ENCODE data around the gene S100A1. TPM values are rescaled to one million over a fixed set of nuclear protein-coding genes. Genes with fewer than 3 reads are reported as not detected.
"Not testable (repeated sequence)": the region's sequence is repeated elsewhere in the genome, so short reads cannot be mapped to it uniquely, and the experiment has no call there.

Gene S100A1
- 0.60 TPM for polyA plus RNA-seq (2012; ENCODE audit: insufficient read depth, insufficient read length)

DNA sequence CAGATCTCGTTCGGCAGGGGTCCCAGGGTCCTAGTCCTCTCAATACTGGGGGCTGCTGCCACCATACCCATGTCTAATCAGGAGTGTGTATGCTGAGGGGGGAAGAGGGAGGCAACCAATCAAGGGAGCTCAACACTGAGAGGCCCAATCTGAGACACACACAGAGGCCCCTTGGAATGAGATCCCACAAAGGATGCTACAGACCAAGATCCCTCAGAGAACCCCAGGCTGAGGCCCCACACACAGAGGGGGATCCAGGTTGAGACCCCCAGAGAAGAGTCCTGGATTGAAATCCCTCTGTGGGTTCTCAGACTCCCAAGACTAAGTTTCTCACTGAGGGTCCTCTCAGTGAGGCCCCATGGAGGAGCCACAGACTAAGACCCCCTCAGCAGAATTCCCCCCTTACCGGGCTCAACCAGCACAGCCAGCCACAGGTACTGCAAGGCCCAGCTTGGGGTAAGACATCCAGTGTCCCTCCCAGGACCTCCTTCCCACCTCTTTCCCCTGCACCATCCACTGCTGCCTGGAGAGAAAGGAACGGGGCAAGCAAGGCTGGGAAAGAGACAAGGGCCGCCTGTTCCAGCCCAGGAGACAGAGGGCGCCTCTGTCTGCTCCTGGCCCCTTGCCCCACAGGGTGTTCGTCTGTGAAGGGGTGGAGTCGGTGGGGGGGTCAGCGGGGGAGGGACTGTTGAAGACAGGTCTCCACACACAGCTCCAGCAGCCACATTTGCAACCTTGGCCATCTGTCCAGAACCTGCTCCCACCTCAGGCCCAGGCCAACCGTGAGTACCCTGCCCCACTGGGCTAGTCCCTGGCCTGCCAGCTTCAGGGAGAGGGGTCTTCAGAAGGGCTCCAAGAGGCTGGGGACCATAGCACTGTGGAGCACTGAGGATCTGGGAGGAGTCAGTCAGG, at the start of gene S100A1:
S100A1 (plus strand) TSS at position 720 of the 912 bp plus-strand sequence. CDS start 2,088 bp downstream, outside the sequence.
- H3K4me3 ChIP-seq (ENCODE audit: low read length), result no peak within 1 kb of the TSS
- no peak for DNase-seq (ENCODE audit: low read depth, low spot score)

DNA sequence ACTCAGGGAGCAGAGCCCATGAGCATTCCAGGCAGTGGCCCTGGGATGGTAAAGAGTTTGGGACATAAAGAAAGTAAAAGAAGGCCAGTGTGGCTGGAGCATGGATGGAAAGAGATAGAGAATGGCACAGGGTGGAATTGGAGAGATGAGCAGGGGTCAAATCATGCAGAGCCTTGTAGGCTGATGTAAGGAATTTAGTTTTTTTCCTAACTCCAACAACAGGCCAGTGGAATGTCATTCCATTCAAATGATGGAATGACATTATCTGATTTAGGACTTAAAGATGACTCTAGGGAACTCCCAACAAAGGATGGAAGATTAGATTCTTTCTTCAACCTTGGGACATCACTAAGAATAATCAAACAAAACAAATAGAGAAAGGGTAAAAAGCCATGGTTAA, 49.7 kb upstream of the S100A1 start:
- H3K4me3 ChIP-seq (ENCODE audit: low read length), result no peak overlapping the region
- no peak for DNase-seq (ENCODE audit: low read depth, low spot score)

DNA sequence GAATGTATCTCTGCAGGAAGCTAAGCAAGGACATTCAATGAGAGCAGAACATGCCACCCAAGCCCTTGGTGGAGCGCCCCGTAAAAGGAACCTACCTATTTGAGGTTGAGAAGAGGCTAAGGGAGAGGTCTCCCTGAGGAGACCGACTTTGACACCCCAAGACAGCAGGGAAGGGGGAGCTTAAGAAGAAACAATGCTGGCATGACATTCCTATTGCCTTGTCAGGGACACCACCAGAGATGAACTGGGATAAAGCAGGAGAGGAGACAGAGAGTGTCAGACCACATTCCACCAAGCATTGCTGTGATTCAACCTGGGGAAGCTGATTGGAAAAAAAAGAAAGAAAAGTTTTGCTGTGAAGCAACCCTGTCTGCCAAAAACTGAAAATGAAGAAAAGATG, 49.3 kb upstream of the S100A1 start:
- DNase-seq (ENCODE audit: low read depth, low spot score), result no peak
- H3K4me3 ChIP-seq (ENCODE audit: low read length), result no peak overlapping the region

DNA sequence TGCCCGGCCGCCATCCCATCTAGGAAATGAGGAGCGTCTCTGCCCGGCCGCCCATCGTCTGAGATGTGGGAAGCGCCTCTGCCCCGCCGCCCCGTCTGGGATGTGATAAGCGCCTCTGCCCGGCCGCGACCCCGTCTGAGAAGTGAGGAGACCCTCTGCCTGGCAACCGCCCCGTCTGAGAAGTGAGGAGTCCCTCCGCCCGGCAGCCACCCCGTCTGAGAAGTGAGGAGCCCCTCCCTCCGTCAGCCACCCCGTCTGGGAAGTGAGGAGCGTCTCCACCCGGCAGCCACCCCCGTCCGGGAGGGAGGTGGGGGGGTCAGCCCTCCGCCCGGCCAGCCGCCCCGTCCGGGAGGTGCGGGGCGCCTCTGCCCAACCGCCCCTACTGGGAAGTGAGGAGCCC, 45.4 kb upstream of the S100A1 start:
- DNase-seq (ENCODE audit: low read depth, low spot score); H3K4me3 ChIP-seq (ENCODE audit: low read length): not testable (repeated sequence)

DNA sequence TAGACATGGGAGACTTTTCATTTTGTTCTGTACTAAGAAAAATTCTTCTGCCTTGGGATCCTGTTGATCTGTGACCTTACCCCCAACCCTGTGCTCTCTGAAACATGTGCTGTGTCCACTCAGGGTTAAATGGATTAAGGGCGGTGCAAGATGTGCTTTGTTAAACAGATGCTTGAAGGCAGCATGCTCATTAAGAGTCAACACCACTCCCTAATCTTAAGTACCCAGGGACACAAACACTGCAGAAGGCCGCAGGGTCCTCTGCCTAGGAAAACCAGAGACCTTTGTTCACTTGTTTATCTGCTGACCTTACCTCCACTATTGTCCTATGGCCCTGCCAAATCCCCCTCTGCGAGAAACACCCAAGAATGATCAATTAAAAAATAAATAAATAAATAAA, 44.7 kb upstream of the S100A1 start:
- not testable (repeated sequence) for H3K4me3 ChIP-seq (ENCODE audit: low read length); DNase-seq (ENCODE audit: low read depth, low spot score)

DNA sequence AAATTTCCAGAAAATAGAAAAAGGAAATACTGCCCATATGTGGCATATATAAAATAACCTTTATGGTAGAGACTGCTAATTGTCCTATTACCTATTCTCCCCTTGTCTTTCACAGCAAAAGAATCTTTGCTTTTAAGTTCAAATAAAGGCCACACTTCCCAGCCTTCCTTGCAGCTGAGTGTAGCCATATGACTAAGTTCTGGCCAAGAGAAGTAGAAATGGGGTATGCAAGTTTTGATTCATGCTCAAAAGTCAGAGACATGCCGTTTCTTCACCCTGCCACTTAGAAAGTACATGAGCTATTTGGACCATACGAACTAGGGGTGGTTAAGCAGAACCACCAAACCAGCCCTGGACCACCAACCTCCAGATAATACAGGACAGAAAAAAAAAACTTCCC, 44.3 kb upstream of the S100A1 start:
- DNase-seq (ENCODE audit: low read depth, low spot score), result no peak
- H3K4me3 ChIP-seq (ENCODE audit: low read length), result no peak overlapping the region

DNA sequence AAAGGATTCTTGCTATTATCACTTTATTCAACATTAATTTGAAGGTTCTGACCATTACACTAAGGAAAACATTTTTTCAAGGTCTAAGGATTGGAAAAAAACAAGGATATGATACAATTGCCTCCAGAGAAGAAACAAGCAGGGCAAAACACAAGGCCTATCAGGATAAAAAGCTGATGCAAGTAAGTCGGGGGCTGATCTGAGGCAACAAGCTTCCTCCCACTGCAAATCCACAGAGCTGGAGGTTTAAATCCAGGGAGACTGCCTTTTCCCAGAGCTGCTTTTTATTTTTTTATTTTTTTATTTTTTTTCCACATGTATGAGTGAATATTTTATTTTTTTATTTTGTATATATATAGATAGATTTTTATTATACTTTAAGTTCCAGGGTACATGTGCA, 43.2 kb upstream of the S100A1 start:
- DNase-seq (ENCODE audit: low read depth, low spot score), result no peak
- no peak overlapping the region for H3K4me3 ChIP-seq (ENCODE audit: low read length)

DNA sequence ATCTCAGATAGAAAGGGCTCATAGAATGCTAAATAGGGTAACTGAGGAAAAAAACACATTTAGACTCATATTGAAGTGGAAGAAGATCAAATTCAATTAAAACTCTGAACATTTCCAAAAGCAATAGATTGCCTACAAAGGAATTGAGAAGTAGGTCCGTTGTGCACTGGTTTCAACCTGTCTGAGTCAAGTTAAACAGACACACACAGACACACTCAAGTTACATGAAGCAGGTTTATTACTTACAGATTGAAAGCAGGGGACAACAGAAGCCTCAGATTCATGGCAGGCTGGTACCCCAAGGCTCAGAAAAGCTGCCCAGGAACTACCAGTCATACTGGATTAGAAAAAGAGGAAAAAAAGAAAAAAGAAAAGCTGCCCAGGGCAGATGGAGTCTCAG, 41.9 kb upstream of the S100A1 start:
- no peak for DNase-seq (ENCODE audit: low read depth, low spot score)
- H3K4me3 ChIP-seq (ENCODE audit: low read length), result no peak overlapping the region

DNA sequence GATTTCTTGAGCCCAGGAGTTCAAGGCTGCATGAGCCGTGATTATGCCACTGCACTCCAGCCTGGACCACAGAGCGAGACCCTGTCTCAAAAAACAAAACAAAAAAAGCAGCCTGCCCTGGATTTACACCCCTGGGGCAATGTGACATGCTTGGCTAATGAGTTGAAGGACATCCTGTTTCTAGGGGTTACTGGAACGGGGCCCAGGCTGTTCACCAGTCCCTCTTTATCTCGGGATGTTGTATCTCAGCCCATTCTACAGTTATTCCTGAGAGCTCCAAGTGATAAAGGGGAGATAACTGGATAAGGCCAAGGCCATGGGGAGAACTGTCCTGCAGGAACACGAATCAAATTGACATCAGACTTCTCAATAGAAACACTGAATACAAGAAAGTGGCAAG, 40.9 kb upstream of the S100A1 start:
- no peak overlapping the region for H3K4me3 ChIP-seq (ENCODE audit: low read length)
- DNase-seq (ENCODE audit: low read depth, low spot score), result no peak

DNA sequence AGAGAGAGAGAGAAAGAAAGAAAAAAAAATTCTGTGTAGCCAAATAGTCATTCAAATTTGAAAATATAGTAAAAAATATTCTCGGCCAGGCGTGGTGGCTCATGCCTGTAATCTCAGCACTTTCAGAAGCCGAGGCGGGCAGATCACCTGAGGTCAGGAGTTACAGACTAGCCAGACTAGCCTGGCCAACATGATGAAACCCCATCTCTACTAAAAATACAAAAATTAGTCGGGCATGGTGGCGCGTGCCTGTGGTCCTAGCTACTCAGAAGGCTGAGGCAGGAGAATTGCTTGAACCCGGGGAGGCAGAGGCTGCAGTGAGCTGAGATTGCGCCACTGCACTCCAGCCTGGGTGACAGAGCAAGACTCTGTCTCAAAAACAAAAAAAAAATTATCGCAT, 40.2 kb upstream of the S100A1 start:
- not testable (repeated sequence) for DNase-seq (ENCODE audit: low read depth, low spot score); H3K4me3 ChIP-seq (ENCODE audit: low read length)

DNA sequence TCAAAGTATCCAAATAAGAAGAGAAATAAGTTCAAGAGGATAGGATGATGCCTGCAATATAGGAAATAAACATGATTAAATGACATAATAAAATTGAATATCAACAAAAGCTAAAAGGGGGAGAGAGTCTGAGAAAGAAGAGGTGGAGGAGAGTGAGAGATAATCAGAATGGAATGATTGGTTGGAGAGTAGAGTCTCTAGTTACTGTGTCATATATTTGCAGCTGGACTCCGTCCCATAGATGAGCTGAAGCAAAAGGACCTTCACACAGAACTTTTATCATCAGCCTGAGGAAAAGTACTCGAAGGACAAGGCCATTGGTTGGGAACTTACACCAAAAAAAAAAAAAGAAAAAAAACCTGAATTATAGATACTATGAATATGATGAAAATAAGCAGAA, 39.8 kb upstream of the S100A1 start:
- no peak for DNase-seq (ENCODE audit: low read depth, low spot score)
- H3K4me3 ChIP-seq (ENCODE audit: low read length), result no peak overlapping the region

DNA sequence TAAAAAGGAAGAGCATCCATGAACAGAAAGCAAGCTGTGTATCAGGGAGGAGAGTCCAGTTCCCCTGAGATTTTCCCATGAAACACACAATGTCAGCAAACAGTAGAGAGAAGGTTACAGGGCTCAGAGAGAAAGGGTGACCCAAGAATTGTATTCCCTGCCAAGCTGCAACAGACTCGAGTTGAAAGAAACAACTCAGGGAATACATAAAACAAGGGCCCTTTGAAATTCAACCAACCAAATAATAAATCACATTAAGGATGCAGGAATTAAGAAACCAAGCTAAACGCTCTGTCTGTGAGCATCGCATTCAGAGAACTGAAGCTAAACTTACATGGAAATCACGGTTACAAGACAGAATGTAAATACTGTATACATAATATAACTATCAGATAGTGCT, 35.5 kb upstream of the S100A1 start:
- H3K4me3 ChIP-seq (ENCODE audit: low read length), result no peak overlapping the region
- no peak for DNase-seq (ENCODE audit: low read depth, low spot score)

DNA sequence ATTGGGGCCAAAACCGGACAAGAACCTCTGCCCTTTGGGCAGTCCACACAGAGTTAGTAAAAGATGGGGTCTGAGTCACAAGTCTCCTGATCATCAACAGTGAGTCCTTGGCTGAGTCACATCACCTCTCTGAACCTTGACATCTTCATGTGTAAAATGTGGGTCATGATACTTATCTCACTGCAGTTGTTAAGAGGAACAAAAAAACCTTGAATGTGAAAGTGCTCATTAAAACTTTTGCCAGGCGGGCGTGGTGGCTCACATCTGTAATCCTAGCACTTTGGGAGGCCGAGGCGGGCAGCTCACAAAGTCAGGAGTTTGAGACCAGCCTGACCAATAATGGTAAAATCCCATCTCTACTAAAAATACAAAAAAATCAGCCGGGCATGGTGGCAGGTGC, 31.0 kb upstream of the S100A1 start:
- H3K4me3 ChIP-seq (ENCODE audit: low read length), result no peak overlapping the region
- DNase-seq (ENCODE audit: low read depth, low spot score), result no peak

DNA sequence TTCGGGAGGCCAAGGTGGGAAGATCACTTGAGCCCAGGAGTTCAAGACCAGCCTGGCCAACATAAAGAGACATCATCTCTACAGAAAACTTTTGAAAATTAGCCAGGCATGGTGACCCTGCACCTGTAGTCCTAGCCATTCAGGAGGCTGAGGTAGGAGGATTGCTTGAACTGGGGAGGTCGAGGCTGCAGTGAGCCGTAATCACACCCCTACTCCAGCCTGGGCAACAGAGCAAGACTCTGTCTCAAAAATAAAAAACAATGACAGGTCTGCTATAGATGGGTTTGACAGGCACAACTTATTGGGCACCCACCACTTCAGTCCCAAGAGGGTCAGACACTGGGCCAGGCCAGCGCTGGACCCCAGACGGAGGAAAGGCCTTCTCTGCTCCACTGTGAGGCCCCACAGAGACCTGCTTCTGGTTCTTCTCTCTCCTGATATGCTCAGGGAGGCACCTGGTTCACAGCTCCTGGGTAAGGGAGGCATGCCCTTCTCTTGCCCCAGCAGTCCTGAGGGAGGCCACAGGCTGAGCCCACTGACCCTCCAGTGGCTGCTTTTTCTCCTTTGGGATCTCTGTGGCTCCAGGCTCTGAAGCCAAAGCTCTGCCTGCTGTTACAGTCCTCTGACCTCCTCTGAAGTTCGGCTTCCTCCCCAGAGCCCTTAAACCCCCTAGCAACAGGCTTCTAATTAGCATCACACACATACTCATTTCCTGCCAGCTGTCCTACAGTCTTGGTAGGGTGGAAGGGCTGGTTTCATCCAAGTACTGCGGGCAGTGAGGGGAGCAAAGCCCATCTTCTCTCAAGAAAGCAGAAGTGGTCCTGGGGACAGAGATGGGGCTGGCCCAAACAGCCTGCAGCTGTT, 29.7 kb upstream of the S100A1 start:
- peak; percentile 78 for DNase-seq (ENCODE audit: low read depth, low spot score)
- no peak overlapping the region for H3K4me3 ChIP-seq (ENCODE audit: low read length)

DNA sequence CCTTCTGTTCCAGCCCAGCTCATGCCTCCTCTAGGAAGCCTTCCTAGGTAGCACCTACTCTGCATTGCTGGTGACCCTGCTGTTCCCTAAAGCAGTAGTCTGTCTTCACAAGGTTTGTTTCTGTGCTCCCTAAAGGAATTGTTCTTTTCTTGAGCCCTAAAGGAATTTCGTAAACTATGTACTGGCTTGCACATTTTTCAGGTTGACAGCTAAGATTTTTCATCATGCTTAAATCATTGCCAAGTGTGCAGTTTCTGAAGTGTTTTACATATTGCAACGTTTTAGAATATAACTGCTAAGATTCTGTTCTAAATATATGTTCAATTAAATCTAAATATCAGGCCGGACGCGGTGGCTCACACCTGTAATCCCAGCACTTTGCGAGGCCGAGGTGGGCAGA, 28.4 kb upstream of the S100A1 start:
- DNase-seq (ENCODE audit: low read depth, low spot score), result no peak
- no peak overlapping the region for H3K4me3 ChIP-seq (ENCODE audit: low read length)

DNA sequence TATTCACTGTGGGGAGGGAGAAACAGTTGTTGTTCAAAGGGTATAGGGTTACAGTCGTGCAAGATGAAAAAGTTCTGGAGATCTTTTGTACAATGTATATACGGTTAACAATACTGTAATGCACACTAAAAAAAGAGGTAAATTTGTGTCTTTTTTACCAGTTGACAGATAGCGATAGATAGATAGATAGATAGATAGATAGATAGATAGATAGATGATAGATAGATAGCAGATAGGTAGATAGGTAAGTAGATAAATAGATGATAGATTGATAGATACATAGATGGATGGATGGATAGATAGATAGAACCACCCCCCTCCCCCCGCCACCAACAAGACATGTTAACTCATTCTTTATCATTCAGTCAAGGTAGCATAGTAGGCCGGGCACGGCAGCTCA, 25.5 kb upstream of the S100A1 start:
- H3K4me3 ChIP-seq (ENCODE audit: low read length), result no peak overlapping the region
- DNase-seq (ENCODE audit: low read depth, low spot score), result peak; percentile 17

DNA sequence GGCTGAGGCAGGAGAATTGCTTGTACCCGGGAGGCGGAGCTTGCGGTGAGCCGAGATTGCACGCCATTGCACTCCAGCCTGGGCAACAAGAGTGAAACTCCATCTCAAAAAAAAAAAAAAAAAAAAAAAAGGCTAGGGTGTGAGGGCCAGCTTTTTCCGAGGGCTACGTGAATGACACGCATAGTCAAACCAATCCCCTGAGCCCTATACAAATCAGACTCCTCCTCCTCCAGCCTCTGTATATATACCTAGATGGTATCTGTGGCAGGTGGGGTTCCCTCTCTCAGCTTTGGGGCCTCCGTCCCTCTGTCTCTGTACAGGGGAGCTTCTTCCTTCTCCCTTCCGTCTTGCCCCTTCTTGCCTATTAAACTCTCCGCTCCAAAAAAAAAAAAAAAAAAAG, 22.0 kb upstream of the S100A1 start:
- no peak for DNase-seq (ENCODE audit: low read depth, low spot score)
- H3K4me3 ChIP-seq (ENCODE audit: low read length), result no peak overlapping the region

DNA sequence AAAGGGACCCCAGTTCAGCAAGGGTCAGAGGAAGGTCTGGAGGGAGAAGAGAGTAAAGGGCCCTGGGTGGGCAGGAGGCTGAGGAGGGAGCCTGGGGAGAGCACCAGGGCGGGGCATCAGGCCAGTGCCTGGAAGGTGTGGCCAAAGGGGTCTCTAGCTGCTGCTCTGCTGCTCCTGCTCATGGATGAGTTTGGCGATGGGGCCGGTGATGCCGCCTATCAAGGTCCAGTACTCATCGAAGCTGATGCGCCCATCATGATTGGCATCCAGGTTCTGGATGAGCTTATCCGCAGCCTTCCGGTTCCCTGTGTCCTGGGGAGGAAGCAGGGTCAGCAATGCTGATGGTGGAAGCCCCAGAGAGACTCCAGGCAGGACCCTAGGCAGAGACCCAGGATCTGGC, 20.9 kb upstream of the S100A1 start:
- DNase-seq (ENCODE audit: low read depth, low spot score), result no peak
- H3K4me3 ChIP-seq (ENCODE audit: low read length), result no peak overlapping the region

DNA sequence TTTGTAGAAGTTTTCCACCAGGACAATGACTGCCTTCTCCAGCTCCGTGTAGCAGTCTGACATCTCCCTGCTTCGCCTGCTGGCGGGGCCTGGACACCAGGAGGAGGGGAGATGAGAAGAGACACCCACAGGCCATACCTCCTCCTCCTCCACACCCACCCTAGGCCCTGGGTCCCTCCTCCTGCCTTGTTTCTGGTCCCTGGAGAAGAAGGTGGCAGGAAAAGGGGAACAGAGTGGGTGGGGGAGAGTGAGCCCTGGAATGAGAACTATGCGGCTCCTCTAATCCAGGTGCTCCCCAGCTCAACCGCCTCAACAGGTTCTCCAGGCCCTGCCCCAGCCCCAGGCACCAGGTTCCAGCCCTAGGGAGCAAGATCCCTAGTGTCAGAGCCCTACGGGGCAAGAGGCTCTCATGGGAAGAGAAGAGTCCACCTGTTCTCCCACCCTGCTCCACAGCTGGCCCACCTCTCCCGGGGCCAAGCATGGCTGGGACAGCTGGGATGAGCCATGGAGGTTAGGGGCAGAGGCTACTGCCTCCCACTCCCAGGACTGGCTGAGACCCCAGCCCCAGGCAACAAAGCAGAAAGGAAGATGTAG, 20.0 kb upstream of the S100A1 start:
- no peak overlapping the region for H3K4me3 ChIP-seq (ENCODE audit: low read length)
- no peak for DNase-seq (ENCODE audit: low read depth, low spot score)

Measured in Jurkat, Clone E6-1 (cell line).